Thoracic aorta (tissue), 2 donors: ENCODE measurements around the gene MYLK. TPM values are rescaled to one million over a fixed set of nuclear protein-coding genes. Genes with fewer than 3 reads are reported as not detected.
A peak's percentile ranks its signal among the peaks of the same experiment; 100 is the strongest.

Experiments used
- ATAC-seq: fragments of 150-250 bp; one replicate; pipeline ENCODE4 v1.8.0; 2017; ENCODE audit warnings: low read depth; ENCODE audit not compliant: insufficient number of reproducible peaks, low FRiP score
- DNase-seq: peaks from one replicate; pipeline ENCODE4 v3.0.0-alpha.2; 2020; ENCODE audit warnings: low spot score
- H3K27ac ChIP-seq, 2 donors: fragments of 200-600 bp; sonication (generic); 1 replicate in 1 of 2; 2 replicates in 1 of 2; pipeline ENCODE4 v1.5.1; 2016; ENCODE audit warnings: mild to moderate bottlenecking in 2 of 2, moderate library complexity in 2 of 2
- H3K27me3 ChIP-seq: fragments of 200-600 bp; sonication (generic); replicated peaks from 2 replicates; pipeline ENCODE4 v1.6.0; 2016; ENCODE audit warnings: mild to moderate bottlenecking; ENCODE audit not compliant: insufficient read depth
- H3K36me3 ChIP-seq: fragments of 200-600 bp; sonication (generic); one replicate; pipeline ENCODE4 v1.5.1; 2016
- H3K4me1 ChIP-seq, 2 donors: fragments of 200-600 bp; sonication (generic); 1 replicate in 1 of 2; 2 replicates in 1 of 2; pipeline versions ENCODE4 v1.5.1 to v1.6.0; 2016; ENCODE audit warnings: low read depth in 2 of 2, mild to moderate bottlenecking in 1 of 2; ENCODE audit not compliant: control insufficient read depth in 1 of 2
- H3K4me3 ChIP-seq: fragments of 200-600 bp; sonication (generic); 2 replicates; pipeline ENCODE4 v1.5.1; 2016; ENCODE audit warnings: mild to moderate bottlenecking
- H3K9me3 ChIP-seq: fragments of 200-600 bp; sonication (generic); 2 replicates; pipeline ENCODE4 v1.5.1; 2016
- total RNA-seq, 2 donors: library from RNA; depleted of rRNA; stranded (reverse); fragments of >200 nt; gene quantifications; one replicate each; pipeline versions ENCODE4 v1.1.0 to v1.2.3, GENCODE V29; 2016
- TF ChIP-seq, protein P1 (sequence below): fragments of 200-600 bp; sonication (generic); IDR thresholded peaks from one replicate; pipeline ENCODE4 v1.5.1; 2019; ENCODE audit warnings: antibody characterized with exemption

MYLK gene, protein sequence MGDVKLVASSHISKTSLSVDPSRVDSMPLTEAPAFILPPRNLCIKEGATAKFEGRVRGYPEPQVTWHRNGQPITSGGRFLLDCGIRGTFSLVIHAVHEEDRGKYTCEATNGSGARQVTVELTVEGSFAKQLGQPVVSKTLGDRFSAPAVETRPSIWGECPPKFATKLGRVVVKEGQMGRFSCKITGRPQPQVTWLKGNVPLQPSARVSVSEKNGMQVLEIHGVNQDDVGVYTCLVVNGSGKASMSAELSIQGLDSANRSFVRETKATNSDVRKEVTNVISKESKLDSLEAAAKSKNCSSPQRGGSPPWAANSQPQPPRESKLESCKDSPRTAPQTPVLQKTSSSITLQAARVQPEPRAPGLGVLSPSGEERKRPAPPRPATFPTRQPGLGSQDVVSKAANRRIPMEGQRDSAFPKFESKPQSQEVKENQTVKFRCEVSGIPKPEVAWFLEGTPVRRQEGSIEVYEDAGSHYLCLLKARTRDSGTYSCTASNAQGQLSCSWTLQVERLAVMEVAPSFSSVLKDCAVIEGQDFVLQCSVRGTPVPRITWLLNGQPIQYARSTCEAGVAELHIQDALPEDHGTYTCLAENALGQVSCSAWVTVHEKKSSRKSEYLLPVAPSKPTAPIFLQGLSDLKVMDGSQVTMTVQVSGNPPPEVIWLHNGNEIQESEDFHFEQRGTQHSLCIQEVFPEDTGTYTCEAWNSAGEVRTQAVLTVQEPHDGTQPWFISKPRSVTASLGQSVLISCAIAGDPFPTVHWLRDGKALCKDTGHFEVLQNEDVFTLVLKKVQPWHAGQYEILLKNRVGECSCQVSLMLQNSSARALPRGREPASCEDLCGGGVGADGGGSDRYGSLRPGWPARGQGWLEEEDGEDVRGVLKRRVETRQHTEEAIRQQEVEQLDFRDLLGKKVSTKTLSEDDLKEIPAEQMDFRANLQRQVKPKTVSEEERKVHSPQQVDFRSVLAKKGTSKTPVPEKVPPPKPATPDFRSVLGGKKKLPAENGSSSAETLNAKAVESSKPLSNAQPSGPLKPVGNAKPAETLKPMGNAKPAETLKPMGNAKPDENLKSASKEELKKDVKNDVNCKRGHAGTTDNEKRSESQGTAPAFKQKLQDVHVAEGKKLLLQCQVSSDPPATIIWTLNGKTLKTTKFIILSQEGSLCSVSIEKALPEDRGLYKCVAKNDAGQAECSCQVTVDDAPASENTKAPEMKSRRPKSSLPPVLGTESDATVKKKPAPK (N-terminal part only)
- total RNA-seq: 100 to 1,000 TPM; 483 to 563 TPM

DNA sequence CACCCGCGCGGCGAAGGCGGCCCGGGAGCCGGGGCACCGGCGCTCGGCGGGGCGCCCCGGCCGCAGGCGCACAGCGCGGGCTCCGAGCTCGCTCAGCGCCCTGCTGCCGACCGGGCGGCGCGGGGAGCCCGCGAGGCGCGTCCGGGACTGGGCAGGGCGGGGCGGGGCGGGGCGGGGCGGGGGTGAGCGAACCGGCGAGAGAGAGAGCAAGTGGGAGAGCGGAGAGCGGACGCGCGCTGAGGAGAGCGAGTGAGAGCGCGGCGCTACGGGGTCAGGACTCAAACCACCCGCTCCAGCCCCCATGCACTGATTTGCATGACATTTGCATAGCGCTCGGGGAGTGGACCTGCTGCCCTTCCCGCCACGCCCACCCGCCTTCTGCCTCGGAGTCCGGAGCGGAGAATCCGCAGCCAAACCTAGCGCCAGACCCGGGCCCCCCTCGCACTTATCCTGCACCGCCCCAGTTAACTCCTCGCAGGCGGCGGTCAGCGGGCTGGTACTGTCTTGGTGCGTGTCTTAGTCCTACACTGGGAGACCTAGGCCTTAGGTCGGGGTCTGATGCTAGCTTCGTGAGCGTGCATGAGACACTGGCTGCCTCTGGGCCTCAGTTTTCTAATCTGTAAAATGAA is at the start of gene MYLK:
MYLK (minus strand) TSS at position 130 of the 629 bp plus-strand sequence. CDS start 90,491 bp downstream, outside the sequence.
- TF ChIP-seq, protein P1, sequence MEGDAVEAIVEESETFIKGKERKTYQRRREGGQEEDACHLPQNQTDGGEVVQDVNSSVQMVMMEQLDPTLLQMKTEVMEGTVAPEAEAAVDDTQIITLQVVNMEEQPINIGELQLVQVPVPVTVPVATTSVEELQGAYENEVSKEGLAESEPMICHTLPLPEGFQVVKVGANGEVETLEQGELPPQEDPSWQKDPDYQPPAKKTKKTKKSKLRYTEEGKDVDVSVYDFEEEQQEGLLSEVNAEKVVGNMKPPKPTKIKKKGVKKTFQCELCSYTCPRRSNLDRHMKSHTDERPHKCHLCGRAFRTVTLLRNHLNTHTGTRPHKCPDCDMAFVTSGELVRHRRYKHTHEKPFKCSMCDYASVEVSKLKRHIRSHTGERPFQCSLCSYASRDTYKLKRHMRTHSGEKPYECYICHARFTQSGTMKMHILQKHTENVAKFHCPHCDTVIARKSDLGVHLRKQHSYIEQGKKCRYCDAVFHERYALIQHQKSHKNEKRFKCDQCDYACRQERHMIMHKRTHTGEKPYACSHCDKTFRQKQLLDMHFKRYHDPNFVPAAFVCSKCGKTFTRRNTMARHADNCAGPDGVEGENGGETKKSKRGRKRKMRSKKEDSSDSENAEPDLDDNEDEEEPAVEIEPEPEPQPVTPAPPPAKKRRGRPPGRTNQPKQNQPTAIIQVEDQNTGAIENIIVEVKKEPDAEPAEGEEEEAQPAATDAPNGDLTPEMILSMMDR: no peak
- H3K27ac ChIP-seq: peak within 1 kb of the TSS; percentile 80 to 90
- ATAC-seq: peak; percentile 79

DNA sequence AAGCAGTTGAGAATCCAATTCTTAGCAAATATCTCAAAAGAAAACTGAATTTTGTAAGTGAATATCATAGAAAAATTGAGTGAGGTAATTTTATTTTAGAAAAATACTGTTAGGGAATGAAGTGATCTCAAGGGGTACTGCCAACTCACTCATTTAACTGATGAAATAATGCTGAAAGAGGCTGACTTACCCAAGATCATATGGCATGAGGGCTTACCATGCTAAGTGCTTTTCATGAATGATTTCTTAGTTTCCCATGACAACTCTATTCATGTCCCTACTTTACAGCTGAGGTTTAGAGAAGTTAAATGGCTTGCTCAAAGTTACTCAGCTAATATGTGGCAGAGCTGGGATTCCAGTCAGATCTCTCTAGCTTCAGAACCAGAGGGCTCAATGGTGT is 46.3 kb upstream of the MYLK start:
- H3K9me3 ChIP-seq: no peaks in the 10 kb centered on the region
- DNase-seq: no peak
- H3K27me3 ChIP-seq: no peaks in the 10 kb centered on the region
- peaks cover 0 to 4% of the 10 kb centered on the region in 2 donors for H3K4me1 ChIP-seq
- H3K27ac ChIP-seq: no peak overlapping the region
- no peak overlapping the region for H3K4me3 ChIP-seq
- no peak for ATAC-seq
- no peaks in the 10 kb centered on the region for H3K36me3 ChIP-seq
- TF ChIP-seq, protein P1: no peak

More for the DNA sequence above, at the start of gene MYLK:
- peaks cover 5 to 36% of the 10 kb centered on the region in 2 donors for H3K4me1 ChIP-seq
- peak within 1 kb of the TSS; percentile 80 for H3K4me3 ChIP-seq
- H3K27me3 ChIP-seq: no peaks in the 10 kb centered on the region
- H3K36me3 ChIP-seq: no peaks in the 10 kb centered on the region
- H3K9me3 ChIP-seq: no peaks in the 10 kb centered on the region
- peak; percentile 75 for DNase-seq

DNA sequence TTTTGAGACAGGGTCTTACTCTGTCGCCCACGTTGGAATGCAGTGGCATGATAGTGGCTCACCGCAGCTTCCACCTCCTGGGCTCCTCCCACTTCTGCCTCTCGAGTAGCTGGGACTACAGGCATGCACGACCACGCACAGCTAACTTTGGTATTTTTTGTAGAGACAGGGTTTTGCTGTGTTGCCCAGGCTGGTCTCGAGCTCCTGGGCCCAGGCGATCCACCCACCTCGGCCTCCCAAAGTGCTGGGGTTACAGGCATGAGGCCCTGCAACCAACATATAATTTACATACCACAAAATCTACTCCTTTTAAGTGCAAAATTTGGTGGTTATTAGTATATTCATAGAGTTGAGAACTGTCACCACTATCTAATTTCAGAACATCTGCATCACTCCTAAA is 45.2 kb upstream of the MYLK start:
- no peaks in the 10 kb centered on the region for H3K36me3 ChIP-seq
- no peaks in the 10 kb centered on the region for H3K27me3 ChIP-seq
- no peak for ATAC-seq

DNA sequence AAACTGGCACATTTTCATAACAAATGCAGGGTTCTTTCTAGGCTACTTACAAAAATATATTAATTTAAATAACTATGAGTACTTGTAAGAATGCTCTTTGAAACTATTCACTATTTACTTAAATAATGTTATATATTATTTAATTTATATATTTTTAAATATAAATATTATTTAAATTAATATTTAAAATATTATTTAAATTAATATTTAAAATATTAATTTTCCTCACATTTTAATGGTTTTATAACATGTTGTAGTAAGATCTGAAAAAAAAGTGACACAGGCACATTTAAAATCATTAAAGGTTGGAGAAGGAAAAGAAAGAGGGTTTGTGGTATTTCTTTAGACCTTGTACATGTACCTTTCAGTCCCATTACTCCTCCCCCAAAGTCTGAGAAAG is 42.3 kb upstream of the MYLK start:
- Histone ChIP-seq H3K4me1 (no peaks in the 10 kb centered on the region), H3K27ac (no peak overlapping the region), H3K36me3 (no peaks in the 10 kb centered on the region), H3K9me3 (no peaks in the 10 kb centered on the region), H3K4me3 (no peak overlapping the region), H3K27me3 (no peaks in the 10 kb centered on the region)
- DNase-seq (no peak), ATAC-seq (no peak)
- TF ChIP-seq, protein P1: no peak

More for the DNA sequence above, 45.2 kb upstream of the MYLK start:
- Histone ChIP-seq H3K4me3 (no peak overlapping the region), H3K9me3 (no peaks in the 10 kb centered on the region), H3K27ac (no peak overlapping the region), H3K4me1 (no peaks in the 10 kb centered on the region)
- DNase-seq: no peak
- TF ChIP-seq, protein P1: no peak
